H1 (cell line): ENCODE measurements around the gene BRAP. TPM values are rescaled to one million over a fixed set of nuclear protein-coding genes. Genes with fewer than 3 reads are reported as not detected.

Experiments
- CTCF ChIA-PET: fragments of 300-600 bp; sonication (Branson Sonifier 250); formaldehyde crosslinking; loops from one replicate; lab custom pipeline; 2021; ENCODE audit not compliant: partially characterized antibody; lab: Charles Lee
- POLR2A ChIA-PET: fragments of 300-600 bp; sonication (Branson Sonifier 250); formaldehyde crosslinking; loops from one replicate; lab custom pipeline; 2021; ENCODE audit warnings: inconsistent platforms; ENCODE audit not compliant: partially characterized antibody; lab: Charles Lee
- DNase-seq, 2 experiments: peaks; one replicate each; pipeline versions ENCODE4 v3.0.0 to v3.0.0-alpha.2; 2010 to 2022; ENCODE audit warnings: low spot score in 2 of 2, low read depth in 1 of 2, mixed read lengths in 1 of 2
- FAIRE-seq: peaks from 2 replicates; lab custom pipeline; 2011; peaks lifted over from hg19 to GRCh38; lab: Jason Lieb, UNC
- H2AFZ ChIP-seq: 2 replicates; pipeline ENCODE4 v1.8.1; 2012; ENCODE audit warnings: low read length, inconsistent platforms
- H2AK5ac ChIP-seq: 2 replicates; pipeline ENCODE4 v1.6.1; 2013; ENCODE audit warnings: low read depth, low read length
- H2BK120ac ChIP-seq: replicated peaks from 2 replicates; pipeline ENCODE3; 2013; ENCODE audit warnings: low read depth, low read length, inconsistent platforms
- H2BK12ac ChIP-seq: 2 replicates; pipeline ENCODE4 v1.6.1; 2013; ENCODE audit warnings: low read depth, low read length
- H2BK15ac ChIP-seq: 2 replicates; pipeline ENCODE4 v1.6.1; 2013; ENCODE audit warnings: low read length
- H2BK20ac ChIP-seq: 2 replicates; pipeline ENCODE4 v1.6.1; 2013; ENCODE audit warnings: low read length
- H2BK5ac ChIP-seq: 2 replicates; pipeline ENCODE4 v1.6.1; 2013; ENCODE audit warnings: low read depth, low read length
- H3K14ac ChIP-seq: 2 replicates; pipeline ENCODE4 v1.6.1; 2013; ENCODE audit warnings: inconsistent platforms; ENCODE audit not compliant: insufficient read length
- H3K18ac ChIP-seq: 2 replicates; pipeline ENCODE4 v1.6.1; 2013; ENCODE audit warnings: low read length; ENCODE audit errors: extremely low read depth
- H3K23ac ChIP-seq: 2 replicates; pipeline ENCODE4 v1.6.1; 2013; ENCODE audit warnings: inconsistent platforms; ENCODE audit not compliant: insufficient read length
- H3K23me2 ChIP-seq: 2 replicates; pipeline ENCODE4 v1.6.1; 2013; ENCODE audit warnings: low read depth, low read length
- H3K27ac ChIP-seq: 2 replicates; pipeline ENCODE4 v1.6.1; 2011; ENCODE audit warnings: low read depth, low read length, inconsistent platforms
- H3K27me3 ChIP-seq, 4 experiments: replicated peaks in 1 of 4; 1 replicate in 1 of 4; 2 replicates in 3 of 4; pipeline versions ENCODE4 v1.6.1 to v1.8.1; 2011 to 2013; ENCODE audit warnings: low read length in 3 of 4, mild to moderate bottlenecking in 3 of 4, inconsistent platforms in 2 of 4, mixed read lengths in 2 of 4, moderate library complexity in 1 of 4; ENCODE audit not compliant: control insufficient read depth in 3 of 4, insufficient read depth in 3 of 4; ENCODE audit errors: extremely low read depth in 1 of 4
- H3K36me3 ChIP-seq, 4 experiments: 2 replicates each; pipeline versions ENCODE4 v1.6.1 to v1.8.1; 2011 to 2013; ENCODE audit warnings: mild to moderate bottlenecking in 4 of 4, low read length in 3 of 4, moderate library complexity in 2 of 4, control low read depth in 1 of 4, inconsistent platforms in 1 of 4; ENCODE audit not compliant: insufficient read depth in 4 of 4, control insufficient read depth in 2 of 4
- H3K4ac ChIP-seq: replicated peaks from 2 replicates; pipeline ENCODE3; 2013; ENCODE audit warnings: low read length, low read depth, mixed read lengths, inconsistent platforms; ENCODE audit not compliant: insufficient read length
- H3K4me1 ChIP-seq, 4 experiments: replicated peaks in 1 of 4; 1 replicate in 1 of 4; 2 replicates in 3 of 4; pipeline versions ENCODE4 v1.6.1 to v1.8.1; 2011 to 2013; ENCODE audit warnings: low read length in 3 of 4, inconsistent platforms in 2 of 4, mixed read lengths in 1 of 4; ENCODE audit not compliant: insufficient read depth in 4 of 4, control insufficient read depth in 3 of 4
- H3K4me2 ChIP-seq, 2 experiments: 2 replicates each; pipeline versions ENCODE4 v1.6.1 to v1.8.1; 2011 to 2013; ENCODE audit warnings: low read depth in 2 of 2, low read length in 2 of 2, control low read depth in 1 of 2, inconsistent platforms in 1 of 2, mild to moderate bottlenecking in 1 of 2; ENCODE audit not compliant: insufficient read depth in 1 of 2
- H3K4me3 ChIP-seq, 4 experiments: fragments of 200-600, 300-600 bp in 1 of 4; sonication (generic), shearing (Covaris generic), sonication (Bioruptor Twin) in 1 of 4; 2 replicates each; pipeline versions ENCODE4 v1.5.1 to v1.8.1; 2011 to 2016; ENCODE audit warnings: low read length in 4 of 4, low read depth in 3 of 4, control low read depth in 2 of 4, inconsistent platforms in 2 of 4, mild to moderate bottlenecking in 2 of 4, mixed read lengths in 1 of 4, moderate library complexity in 1 of 4; ENCODE audit not compliant: insufficient read depth in 2 of 4; ENCODE audit errors: extremely low read depth in 1 of 4
- H3K56ac ChIP-seq: replicated peaks from 2 replicates; pipeline ENCODE3; 2013; ENCODE audit warnings: low read depth, mild to moderate bottlenecking, mixed read lengths, low read length, inconsistent platforms; ENCODE audit not compliant: insufficient read length
- H3K79me1 ChIP-seq: 2 replicates; pipeline ENCODE4 v1.6.1; 2013; ENCODE audit warnings: low read depth, low read length, control low read depth
- H3K79me2 ChIP-seq, 2 experiments: 2 replicates each; pipeline versions ENCODE4 v1.6.1 to v1.8.1; 2012 to 2013; ENCODE audit warnings: low read length in 2 of 2, mild to moderate bottlenecking in 2 of 2, inconsistent platforms in 1 of 2; ENCODE audit not compliant: insufficient read depth in 2 of 2, control insufficient read depth in 1 of 2
- H3K9ac ChIP-seq, 4 experiments: replicated peaks in 1 of 4; 1 replicate in 1 of 4; 2 replicates in 3 of 4; pipeline versions ENCODE4 v1.6.1 to v1.8.1; 2011 to 2013; ENCODE audit warnings: low read depth in 3 of 4, low read length in 3 of 4, control low read depth in 2 of 4, mild to moderate bottlenecking in 2 of 4, moderate library complexity in 2 of 4, inconsistent platforms in 1 of 4; ENCODE audit errors: extremely low read depth in 1 of 4
- H3K9me3 ChIP-seq, 2 experiments: 2 replicates each; pipeline versions ENCODE4 v1.6.1 to v1.8.1; 2012 to 2013; ENCODE audit warnings: mild to moderate bottlenecking in 2 of 2, moderate library complexity in 2 of 2, control low read depth in 1 of 2, inconsistent platforms in 1 of 2, low read depth in 1 of 2, low read length in 1 of 2, mixed read lengths in 1 of 2; ENCODE audit not compliant: insufficient read depth in 2 of 2
- H4K20me1 ChIP-seq, 2 experiments: replicated peaks in 1 of 2; 2 replicates each; pipeline versions ENCODE3 to v1.8.1; 2011 to 2013; ENCODE audit warnings: inconsistent platforms in 2 of 2, low read length in 2 of 2, mild to moderate bottlenecking in 1 of 2; ENCODE audit not compliant: insufficient read depth in 2 of 2, control insufficient read depth in 1 of 2
- H4K5ac ChIP-seq: 2 replicates; pipeline ENCODE4 v1.6.1; 2013; ENCODE audit warnings: low read length, low read depth, mixed read lengths, inconsistent platforms; ENCODE audit not compliant: insufficient read length
- H4K8ac ChIP-seq: 2 replicates; pipeline ENCODE4 v1.8.0; 2013; ENCODE audit warnings: mild to moderate bottlenecking, moderate library complexity, low read length, inconsistent platforms; ENCODE audit not compliant: insufficient read depth; ENCODE audit errors: extremely low read depth
- H4K91ac ChIP-seq: replicated peaks from 2 replicates; pipeline ENCODE3; 2013; ENCODE audit warnings: low read length, mixed read lengths, inconsistent platforms; ENCODE audit not compliant: insufficient read length
- CBX8 ChIP-seq: fragments of 300-800, 300-1000 bp; sonication (generic); IDR thresholded peaks from 2 replicates; pipeline ENCODE4 v1.7.1; 2016; ENCODE audit warnings: low read depth, low read length, borderline replicate concordance
- GTF2F1 ChIP-seq: IDR thresholded peaks from 2 replicates; pipeline ENCODE4 v1.6.1; 2012; ENCODE audit warnings: low read depth, low read length, improper control_type of control experiment, borderline replicate concordance
- WGBS, 2 experiments: shearing (Covaris generic) in 1 of 2; methylation state at CpG; one replicate each; pipeline versions ENCODE4 v1.1.6 to v1.1.7; 2013 to 2015; ENCODE audit warnings: low lambda C conversion rate in 2 of 2, mixed read lengths in 2 of 2, inconsistent platforms in 1 of 2, low coverage in 1 of 2, missing lambda C conversion rate in 1 of 2; ENCODE audit not compliant: insufficient replicate concordance in 2 of 2, insufficient coverage in 1 of 2, insufficient read length in 1 of 2; ENCODE audit errors: extremely low coverage in 1 of 2, missing lambda C conversion rate in 1 of 2; 5-methylcytosine and 5-hydroxymethylcytosine counted together
- polyA plus RNA-seq, 7 experiments: library from polyadenylated mRNA; depleted of rRNA in 3 of 7; stranded (reverse) in 5 of 7; unstranded in 2 of 7; fragments of >200 nt in 5 of 7; fragments of 200-250 nt in 2 of 7; gene quantifications; 1 replicate in 5 of 7; 2 replicates in 1 of 7; 4 replicates in 1 of 7; pipeline versions ENCODE4 v1.2.1 to v1.2.3, GENCODE V29; 2011 to 2013; ENCODE audit warnings: missing spikeins in 2 of 7, mixed read lengths in 2 of 7
- total RNA-seq: library from RNA; stranded (reverse); fragmentation: NEBNext Ultra II Directional; extraction: Animal tissue kit (Norgen Biotek cat#: 25700); gene quantifications from 2 replicates; pipeline ENCODE4 v1.2.1, GENCODE V29; 2021

BRAP gene
- total and polyA plus RNA-seq, 2 of the 8 experiments (the other 6 are each of a cell fraction or from before 2014, with no cell fraction given) = 12.8 to 22.2 TPM

GRCh38 chr12:111653596-111653995 is 32.2 kb downstream of the BRAP start:
- Histone ChIP-seq H3K79me1 (no peaks in the 10 kb centered on the region), H2BK15ac (no peak overlapping the region), H4K8ac (no peak overlapping the region), H2AFZ (no peak overlapping the region), H4K91ac (no peak overlapping the region), H3K4me3 (no peak overlapping the region), H2BK12ac (no peak overlapping the region), H3K23ac (no peak overlapping the region), H2BK120ac (no peak overlapping the region), H3K4me1 (no peaks in the 10 kb centered on the region), H3K9ac (0 out of 7 replicates have a peak overlapping the region, but pooled peaks of 1 of the 4 experiments have one; percentile 5), H3K4ac (no peak overlapping the region), H4K5ac (no peak overlapping the region), H3K4me2 (no peak overlapping the region), H3K27me3 (no peaks in the 10 kb centered on the region), H3K36me3 (peaks cover 7 to 49% (median 38%) of the 10 kb centered on the region in 4 experiments; a peak in 6 of 8 replicates), H3K9me3 (no peaks in the 10 kb centered on the region), H2AK5ac (no peak overlapping the region), H2BK20ac (no peak overlapping the region), H3K79me2 (no peaks in the 10 kb centered on the region), H2BK5ac (no peak overlapping the region), H3K23me2 (no peaks in the 10 kb centered on the region), H4K20me1 (peaks cover 0 to 2% of the 10 kb centered on the region in 2 experiments), H3K27ac (no peak overlapping the region), H3K56ac (no peak overlapping the region), H3K14ac (no peak overlapping the region), H3K18ac (no peak overlapping the region)
- TF ChIP-seq GTF2F1 (no peak), CBX8 (no peak)
- no peak for FAIRE-seq
- no peak for DNase-seq
- ChIA-PET POLR2A (interaction anchor here (0.7 to 1.2 kb wide), 3 partner anchors 10 to 1382 kb away, joined by 3 to 4 read pairs (median 3); no protein-coding TSS in a partner anchor), CTCF (interaction anchor here (1.3 to 2.3 kb wide), 3 partner anchors 10 to 21 kb away, joined by 3 to 6 read pairs (median 4); no protein-coding TSS in a partner anchor)
- 92% methylated on average over 6 of the region's 6 CpGs; no CpG with 5 or more reads in 1 of the 2 experiments for WGBS, 2 experiments
